Activated naive CD8-positive, alpha-beta T cell treated with anti-CD3 and anti-CD28 coated beads for 36 hours (primary cell): ENCODE results near the gene APOH. TPM values are rescaled to one million over a fixed set of nuclear protein-coding genes. Genes with fewer than 3 reads are reported as not detected.

Source experiments
- DNase-seq: peaks from one replicate; pipeline ENCODE4 v3.0.0; 2021
- H3K27ac Mint-ChIP-seq: one replicate; pipeline ENCODE4 v1.8.0; 2022; ENCODE audit warnings: mild to moderate bottlenecking, moderate library complexity, mixed read lengths
- H3K27me3 Mint-ChIP-seq: one replicate; pipeline ENCODE4 v1.8.0; 2022; ENCODE audit warnings: mild to moderate bottlenecking, mixed read lengths
- H3K36me3 Mint-ChIP-seq: one replicate; pipeline ENCODE4 v1.8.0; 2021; ENCODE audit warnings: mild to moderate bottlenecking, mixed read lengths
- H3K4me1 Mint-ChIP-seq: one replicate; pipeline ENCODE4 v1.8.0; 2021; ENCODE audit warnings: mixed read lengths
- H3K4me3 Mint-ChIP-seq: one replicate; pipeline ENCODE4 v1.8.0; 2022; ENCODE audit warnings: mild to moderate bottlenecking, moderate library complexity, mixed read lengths
- H3K9me3 Mint-ChIP-seq: one replicate; pipeline ENCODE4 v1.8.0; 2022; ENCODE audit warnings: mixed read lengths
- total RNA-seq, 2 experiments: library from RNA; stranded (reverse); gene quantifications; one replicate each; pipeline ENCODE4 v1.2.3, GENCODE V29; 2021

Gene APOH
- total RNA-seq, 2 experiments from 2014 or later = not detected

- Mint-ChIP-seq H3K36me3 (no peaks in the 10 kb centered on the region), H3K4me1 (peaks cover 15% of the 10 kb centered on the region), H3K27me3 (no peaks in the 10 kb centered on the region), H3K27ac (peak overlapping the region; percentile 57), H3K4me3 (peak overlapping the region; percentile 82), H3K9me3 (no peaks in the 10 kb centered on the region)
- no peak for DNase-seq
Measured at GRCh38 chr17:66190738-66191592, 38.2 kb downstream of the APOH start.

GRCh38 chr17:66187718-66188117, 41.5 kb downstream of the APOH start:
- Mint-ChIP-seq H3K36me3 (no peaks in the 10 kb centered on the region), H3K4me1 (peaks cover 12% of the 10 kb centered on the region), H3K27me3 (no peaks in the 10 kb centered on the region), H3K9me3 (peaks cover 2% of the 10 kb centered on the region), H3K27ac (no peak overlapping the region), H3K4me3 (no peak overlapping the region)
- DNase-seq = no peak

GRCh38 chr17:66185862-66186261, 43.4 kb downstream of the APOH start:
- peaks cover under 1% of the 10 kb centered on the region for H3K4me1 Mint-ChIP-seq
- H3K9me3 Mint-ChIP-seq = peaks cover 2% of the 10 kb centered on the region
- no peak overlapping the region for H3K4me3 Mint-ChIP-seq
- no peaks in the 10 kb centered on the region for H3K27me3 Mint-ChIP-seq
- no peaks in the 10 kb centered on the region for H3K36me3 Mint-ChIP-seq
- H3K27ac Mint-ChIP-seq = no peak overlapping the region
- no peak for DNase-seq

GRCh38 chr17:66184392-66184791, 44.8 kb downstream of the APOH start:
- H3K9me3 Mint-ChIP-seq = peaks cover 2% of the 10 kb centered on the region
- H3K4me3 Mint-ChIP-seq = no peak overlapping the region
- H3K27ac Mint-ChIP-seq = no peak overlapping the region

GRCh38 chr17:66183529-66183928, 45.7 kb downstream of the APOH start:
- no peak for DNase-seq
- Mint-ChIP-seq H3K9me3 (peaks cover 2% of the 10 kb centered on the region), H3K4me1 (peaks cover under 1% of the 10 kb centered on the region), H3K27me3 (no peaks in the 10 kb centered on the region), H3K27ac (no peak overlapping the region), H3K36me3 (no peaks in the 10 kb centered on the region), H3K4me3 (no peak overlapping the region)

More at GRCh38 chr17:66184392-66184791, 44.8 kb downstream of the APOH start:
- DNase-seq = no peak
- Mint-ChIP-seq H3K27me3 (no peaks in the 10 kb centered on the region), H3K4me1 (no peaks in the 10 kb centered on the region), H3K36me3 (no peaks in the 10 kb centered on the region)

GRCh38 chr17:66178642-66179041, 50.6 kb downstream of the APOH start:
- Mint-ChIP-seq H3K4me3 (no peak overlapping the region), H3K27ac (no peak overlapping the region), H3K4me1 (peaks cover 2% of the 10 kb centered on the region), H3K36me3 (no peaks in the 10 kb centered on the region), H3K9me3 (no peaks in the 10 kb centered on the region), H3K27me3 (no peaks in the 10 kb centered on the region)
- DNase-seq = no peak

GRCh38 chr17:66177048-66177447, 52.2 kb downstream of the APOH start:
- Mint-ChIP-seq H3K4me3 (no peak overlapping the region), H3K36me3 (no peaks in the 10 kb centered on the region), H3K27ac (no peak overlapping the region), H3K4me1 (peaks cover 2% of the 10 kb centered on the region), H3K9me3 (no peaks in the 10 kb centered on the region), H3K27me3 (no peaks in the 10 kb centered on the region)
- no peak for DNase-seq

GRCh38 chr17:66175892-66176291, 53.3 kb downstream of the APOH start:
- Mint-ChIP-seq H3K9me3 (no peaks in the 10 kb centered on the region), H3K27me3 (no peaks in the 10 kb centered on the region), H3K36me3 (no peaks in the 10 kb centered on the region), H3K4me1 (peaks cover 2% of the 10 kb centered on the region), H3K4me3 (no peak overlapping the region), H3K27ac (no peak overlapping the region)
- no peak for DNase-seq

- no peaks in the 10 kb centered on the region for H3K36me3 Mint-ChIP-seq
- no peak overlapping the region for H3K4me3 Mint-ChIP-seq
- H3K27ac Mint-ChIP-seq = no peak overlapping the region
- H3K4me1 Mint-ChIP-seq = no peaks in the 10 kb centered on the region
- H3K27me3 Mint-ChIP-seq = no peaks in the 10 kb centered on the region
- no peak for DNase-seq
- H3K9me3 Mint-ChIP-seq = no peaks in the 10 kb centered on the region
Measured at GRCh38 chr17:66172691-66173223, 56.5 kb downstream of the APOH start.

GRCh38 chr17:66172144-66172543, 57.1 kb downstream of the APOH start:
- no peaks in the 10 kb centered on the region for H3K4me1 Mint-ChIP-seq
- no peaks in the 10 kb centered on the region for H3K36me3 Mint-ChIP-seq
- H3K9me3 Mint-ChIP-seq = no peaks in the 10 kb centered on the region
- no peak overlapping the region for H3K27ac Mint-ChIP-seq
- no peaks in the 10 kb centered on the region for H3K27me3 Mint-ChIP-seq
- H3K4me3 Mint-ChIP-seq = no peak overlapping the region
- no peak for DNase-seq

GRCh38 chr17:66171692-66172091, 57.5 kb downstream of the APOH start:
- H3K36me3 Mint-ChIP-seq = no peaks in the 10 kb centered on the region
- H3K4me1 Mint-ChIP-seq = no peaks in the 10 kb centered on the region
- no peak overlapping the region for H3K4me3 Mint-ChIP-seq
- H3K27me3 Mint-ChIP-seq = no peaks in the 10 kb centered on the region
- no peak for DNase-seq
- H3K27ac Mint-ChIP-seq = no peak overlapping the region
- H3K9me3 Mint-ChIP-seq = no peaks in the 10 kb centered on the region

GRCh38 chr17:66171172-66171571, 58.0 kb downstream of the APOH start:
- Mint-ChIP-seq H3K9me3 (no peaks in the 10 kb centered on the region), H3K27me3 (no peaks in the 10 kb centered on the region), H3K4me3 (no peak overlapping the region), H3K36me3 (no peaks in the 10 kb centered on the region), H3K4me1 (no peaks in the 10 kb centered on the region), H3K27ac (no peak overlapping the region)
- DNase-seq = no peak

GRCh38 chr17:66169839-66170238, 59.4 kb downstream of the APOH start:
- Mint-ChIP-seq H3K27me3 (no peaks in the 10 kb centered on the region), H3K4me1 (no peaks in the 10 kb centered on the region), H3K36me3 (no peaks in the 10 kb centered on the region), H3K4me3 (no peak overlapping the region), H3K9me3 (no peaks in the 10 kb centered on the region), H3K27ac (no peak overlapping the region)
- no peak for DNase-seq

GRCh38 chr17:66167189-66167815, 61.9 kb downstream of the APOH start:
- Mint-ChIP-seq H3K4me3 (no peak overlapping the region), H3K27ac (no peak overlapping the region), H3K36me3 (no peaks in the 10 kb centered on the region), H3K9me3 (no peaks in the 10 kb centered on the region), H3K27me3 (no peaks in the 10 kb centered on the region), H3K4me1 (no peaks in the 10 kb centered on the region)
- no peak for DNase-seq

- Mint-ChIP-seq H3K9me3 (no peaks in the 10 kb centered on the region), H3K27ac (no peak overlapping the region), H3K4me1 (peaks cover 4% of the 10 kb centered on the region), H3K36me3 (no peaks in the 10 kb centered on the region), H3K27me3 (no peaks in the 10 kb centered on the region), H3K4me3 (no peak overlapping the region)
- DNase-seq = no peak
Measured at GRCh38 chr17:66165537-66166123, 63.6 kb downstream of the APOH start.
